ENCODE measurements around the gene ANKRD9.
"Not testable (repeated sequence)": the region's sequence is repeated elsewhere in the genome, so short reads cannot be mapped to it uniquely, and the experiment has no call there.

The ANKRD9 gene, protein sequence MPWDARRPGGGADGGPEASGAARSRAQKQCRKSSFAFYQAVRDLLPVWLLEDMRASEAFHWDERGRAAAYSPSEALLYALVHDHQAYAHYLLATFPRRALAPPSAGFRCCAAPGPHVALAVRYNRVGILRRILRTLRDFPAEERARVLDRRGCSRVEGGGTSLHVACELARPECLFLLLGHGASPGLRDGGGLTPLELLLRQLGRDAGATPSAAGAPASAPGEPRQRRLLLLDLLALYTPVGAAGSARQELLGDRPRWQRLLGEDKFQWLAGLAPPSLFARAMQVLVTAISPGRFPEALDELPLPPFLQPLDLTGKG
- total RNA-seq: 4.5 to 40.8 (median 15.2) reads per million in 17 experiments

DNA sequence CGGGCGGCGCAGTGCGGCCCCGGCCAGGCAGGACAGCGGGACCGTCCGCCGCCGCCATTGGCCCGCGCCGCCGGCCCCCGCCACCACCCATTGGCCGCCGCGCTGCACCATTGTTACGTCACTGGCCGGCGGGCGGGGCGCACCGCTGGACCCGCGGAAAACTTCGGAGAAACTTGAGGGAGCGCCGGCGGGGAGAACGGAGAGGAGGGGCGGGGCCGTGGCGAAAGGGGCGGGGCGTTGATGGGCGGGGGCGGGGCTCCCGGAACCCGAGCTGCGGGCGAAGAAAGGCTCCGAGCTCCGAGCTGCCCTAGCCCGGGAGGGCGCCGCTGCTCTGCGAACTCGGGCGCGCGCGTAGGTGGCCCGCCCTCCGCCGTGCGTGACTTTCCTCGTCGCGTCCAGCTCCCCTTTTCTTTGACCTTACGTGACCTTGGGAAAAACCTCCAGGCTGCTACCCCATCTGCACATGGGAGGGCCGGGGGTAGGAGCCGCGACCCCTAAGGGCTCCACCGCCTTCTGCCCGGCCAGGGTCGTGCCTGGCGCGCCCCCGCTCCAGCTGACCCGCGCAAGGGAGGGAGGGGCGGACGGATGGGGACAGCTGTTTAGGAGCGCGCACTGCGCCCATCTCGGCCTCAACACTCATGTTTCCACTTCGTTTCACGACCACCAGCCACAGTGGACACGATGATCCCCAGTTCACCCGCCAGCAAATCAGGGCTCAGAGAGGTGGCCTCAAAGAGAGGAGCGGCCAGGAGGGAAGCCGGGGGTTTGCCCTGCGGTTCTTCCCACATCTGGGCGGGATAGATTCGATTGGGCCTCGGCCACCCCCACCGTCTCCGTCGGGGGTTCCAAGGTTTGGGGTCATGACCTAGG, at the start of gene ANKRD9:
ANKRD9 (minus strand) TSS at position 31 of the 870 bp plus-strand sequence. CDS start 1,887 bp downstream, outside the sequence.
- DNase-seq: peak; percentile 97 to 99 (median 98)

DNA sequence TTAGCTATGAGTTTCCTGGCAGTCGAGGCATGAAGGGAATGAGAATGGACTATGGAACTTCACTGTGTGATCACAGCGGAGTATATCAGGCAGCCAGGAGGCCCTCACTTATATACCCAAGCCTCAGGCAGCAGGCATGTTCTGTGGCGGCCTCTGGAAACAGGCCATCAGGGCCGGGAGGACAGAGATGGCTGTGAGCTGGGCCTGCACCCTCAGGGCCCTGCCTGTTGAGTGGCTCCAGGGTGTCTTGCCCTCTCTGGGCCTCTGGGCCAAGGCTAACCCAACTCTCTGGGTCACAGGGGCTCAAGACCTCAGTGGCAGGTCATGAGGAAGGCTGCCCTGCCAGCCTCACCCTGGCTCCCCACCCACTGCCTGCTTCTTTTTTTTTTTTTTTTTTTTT, 49.0 kb upstream of the ANKRD9 start:
- DNase-seq: no peak

DNA sequence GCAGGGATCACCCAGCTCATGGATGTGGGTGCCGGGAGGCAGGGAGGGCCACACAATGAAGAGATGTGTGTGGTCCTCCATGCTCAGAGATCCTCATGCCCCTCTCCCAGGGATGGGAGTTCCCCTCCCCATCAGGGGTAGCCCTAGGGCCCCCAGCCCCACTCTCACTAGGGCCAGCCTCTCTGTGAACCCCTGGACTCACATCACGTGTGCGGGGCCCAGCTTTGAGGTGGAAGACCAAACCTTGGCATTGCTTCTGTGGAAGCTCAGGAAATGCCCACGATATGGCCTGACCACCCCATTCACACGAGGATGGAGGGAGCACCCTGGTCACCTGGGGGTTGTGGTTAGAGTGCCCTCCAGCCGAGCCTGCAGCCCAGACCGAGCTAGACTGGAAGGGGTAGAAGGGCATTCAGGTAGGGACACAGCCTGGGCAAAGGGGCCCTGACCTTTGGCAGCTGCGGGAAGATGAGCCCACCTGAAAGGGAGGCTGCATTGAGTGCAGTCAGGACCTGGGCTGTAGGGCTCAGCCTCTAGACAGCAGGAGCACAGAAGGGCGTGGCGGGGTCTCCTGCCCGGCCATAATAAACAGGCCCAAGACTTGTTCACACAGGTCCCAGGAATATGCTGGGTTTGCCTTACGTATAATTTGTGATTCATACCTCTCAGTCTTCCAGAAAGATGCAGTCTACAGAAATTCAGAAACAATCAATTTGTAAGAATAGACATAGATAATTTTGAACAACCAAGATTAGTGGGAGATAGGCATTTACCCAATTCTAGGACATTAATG, 48.1 kb upstream of the ANKRD9 start:
- DNase-seq: no peak

DNA sequence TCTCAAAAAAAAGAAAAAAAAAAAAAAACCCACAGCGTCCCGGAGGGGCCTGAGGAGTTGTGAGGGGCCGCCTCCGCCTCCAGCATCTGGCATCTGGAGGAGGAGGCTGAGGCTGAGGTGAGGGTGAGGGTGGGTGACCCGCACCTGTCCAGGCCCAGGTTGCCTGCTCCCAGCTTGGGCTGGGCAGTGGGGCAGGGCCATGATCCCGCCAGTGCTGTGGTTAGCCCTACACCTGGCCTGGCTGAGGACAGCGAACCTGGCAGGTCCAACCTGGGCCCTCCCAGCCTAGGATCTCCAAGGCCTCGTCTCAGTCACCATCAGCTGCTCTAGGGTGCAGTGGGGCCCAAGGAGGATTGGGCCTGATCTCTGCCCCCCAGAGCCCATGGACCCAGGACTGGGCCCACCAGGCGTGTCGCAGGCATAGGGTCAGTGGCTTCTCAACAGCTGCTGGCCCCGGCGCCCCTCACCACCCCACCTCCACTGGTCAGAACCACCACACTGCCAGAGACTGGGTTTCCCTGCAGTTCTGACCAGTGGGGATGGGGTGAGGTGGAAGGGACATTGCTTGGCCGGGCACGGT, 46.6 kb upstream of the ANKRD9 start:
- DNase-seq: no peak

DNA sequence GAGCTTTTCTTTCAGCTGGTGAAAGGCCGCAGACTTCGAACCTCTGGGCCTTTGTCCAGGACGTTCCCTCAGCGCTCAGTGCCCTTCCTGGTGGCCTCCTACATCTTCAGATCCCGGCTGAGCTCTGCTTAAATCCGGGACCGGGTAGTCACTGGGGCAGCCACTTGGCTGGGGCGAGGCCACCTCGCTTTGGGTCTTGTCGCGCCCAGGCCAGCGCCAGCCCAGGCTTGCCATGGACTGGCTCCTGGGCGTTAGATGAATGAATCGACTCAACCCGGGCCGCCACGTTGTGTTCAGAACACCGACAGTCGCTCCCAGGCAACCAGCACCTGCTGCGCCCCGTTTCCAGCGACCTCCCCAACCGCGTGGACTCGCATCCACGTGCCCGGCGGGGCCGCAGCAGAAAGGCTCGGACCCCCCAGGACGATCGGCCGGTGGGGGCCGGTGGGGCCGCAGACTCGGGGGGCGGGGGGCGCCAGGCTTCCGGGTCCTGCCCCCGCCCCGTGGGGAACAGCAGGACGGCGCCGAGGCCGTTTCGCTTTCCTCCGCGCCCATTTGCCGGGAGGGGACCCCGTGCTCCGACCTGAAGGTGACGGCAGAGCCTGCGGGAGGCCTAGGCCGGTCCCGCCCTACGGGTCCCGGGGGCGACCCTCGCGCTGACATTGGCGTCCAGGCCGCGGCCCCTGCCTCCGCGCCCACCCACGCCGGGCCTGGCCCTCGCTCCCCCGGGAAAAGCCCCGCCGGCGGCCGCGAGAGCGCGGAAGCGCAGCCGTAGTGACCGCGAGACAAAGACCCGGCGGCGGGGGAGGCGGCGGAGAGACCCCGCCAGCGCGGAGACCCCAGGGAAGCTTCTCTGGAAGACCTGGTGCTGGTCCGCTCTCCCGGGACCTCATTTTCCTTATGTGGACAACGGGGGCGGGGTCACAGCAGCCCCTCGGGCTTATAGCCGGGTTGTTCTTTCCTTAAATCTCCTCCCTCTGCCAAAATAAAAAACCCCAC, 45.5 kb upstream of the ANKRD9 start:
- peak; percentile 56 to 82 (median 70) for DNase-seq

DNA sequence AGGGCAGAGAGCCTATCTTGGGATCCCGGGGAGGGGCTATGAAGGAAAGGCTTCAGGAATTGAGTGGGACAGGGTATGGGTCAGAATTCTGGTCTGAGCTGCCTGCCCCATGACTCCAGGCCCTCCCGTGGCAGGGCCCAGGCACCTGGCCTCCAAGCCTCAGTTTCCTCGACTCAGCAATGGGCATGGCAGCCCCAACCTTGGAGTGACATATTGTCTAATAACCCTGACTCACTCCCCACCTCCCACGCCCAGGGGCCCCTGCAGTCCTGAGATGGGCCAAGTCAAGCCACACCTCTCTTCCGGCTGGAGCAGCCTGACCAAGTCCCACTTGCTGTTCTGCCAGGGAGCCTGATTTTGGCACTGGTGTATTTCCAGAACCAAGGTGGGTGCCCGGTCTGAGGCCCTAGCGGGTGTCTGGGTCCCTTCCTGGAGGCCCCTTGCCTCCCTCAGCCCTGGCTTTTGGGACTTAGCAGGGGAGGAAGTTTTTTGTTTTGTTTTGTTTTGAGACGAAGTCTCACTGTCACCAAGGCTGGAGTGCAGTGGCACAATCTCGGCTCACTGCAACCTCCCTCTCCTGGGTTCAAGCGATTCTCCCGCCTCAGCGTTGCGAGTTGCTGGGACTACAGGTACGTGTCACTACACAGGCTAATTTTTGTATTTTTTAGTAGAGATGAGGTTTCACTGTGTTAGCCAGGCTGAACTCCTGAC, 42.6 kb upstream of the ANKRD9 start:
- peak; percentile 49 to 72 (median 60) for DNase-seq

DNA sequence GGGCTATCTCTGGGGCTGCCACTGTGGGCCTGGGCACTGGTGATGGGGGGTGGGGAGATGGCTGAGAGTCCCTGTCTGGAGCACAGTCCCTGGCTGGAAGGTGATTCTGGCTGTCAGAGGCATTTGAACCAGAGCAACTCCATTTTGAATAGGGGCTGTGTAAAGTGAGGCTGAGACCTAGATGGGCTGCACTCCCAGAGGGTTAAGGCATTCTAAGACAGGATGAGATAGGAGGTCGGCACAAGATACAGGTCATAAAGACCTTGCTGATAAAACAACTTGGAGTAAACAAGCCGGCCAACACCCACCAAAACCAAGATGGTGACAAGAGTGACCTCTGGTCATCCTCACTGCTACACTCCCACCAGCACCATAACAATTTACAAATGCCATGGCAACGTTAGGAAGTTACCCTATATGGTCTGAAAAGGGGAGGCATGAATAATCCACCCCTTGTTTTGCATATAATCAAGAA, 41.4 kb upstream of the ANKRD9 start:
- DNase-seq: peak in 1 of 4 experiments; percentile 23

DNA sequence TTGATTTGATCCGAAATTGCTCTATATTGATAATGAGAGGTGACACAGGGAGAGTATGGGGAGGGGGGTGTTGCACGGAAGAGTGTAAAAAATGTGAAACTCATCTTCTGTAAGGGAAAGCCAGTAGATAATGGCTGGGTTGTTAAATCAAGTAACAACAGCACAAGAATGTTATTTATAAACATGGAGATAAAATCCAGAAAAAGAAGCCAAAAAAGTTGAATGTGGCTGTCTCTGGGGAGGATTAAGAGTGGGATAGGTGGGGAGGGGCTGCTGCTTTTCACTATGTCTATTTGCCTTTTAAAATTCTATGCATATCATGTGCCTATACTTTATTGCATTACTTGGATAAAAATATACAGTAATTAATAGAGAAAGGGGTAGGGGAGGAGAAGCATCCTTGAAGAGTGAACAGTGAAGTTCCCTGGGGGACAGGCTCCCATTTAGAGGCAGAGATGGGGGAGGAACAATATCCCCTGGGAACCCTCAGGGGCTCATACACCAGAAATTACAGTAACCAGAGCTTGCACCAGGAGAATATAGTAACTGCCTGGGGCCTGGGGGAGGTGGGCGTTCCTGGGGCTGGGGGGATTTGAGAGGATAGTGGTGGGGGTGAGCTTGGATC, 39.2 kb upstream of the ANKRD9 start:
- DNase-seq: no peak

DNA sequence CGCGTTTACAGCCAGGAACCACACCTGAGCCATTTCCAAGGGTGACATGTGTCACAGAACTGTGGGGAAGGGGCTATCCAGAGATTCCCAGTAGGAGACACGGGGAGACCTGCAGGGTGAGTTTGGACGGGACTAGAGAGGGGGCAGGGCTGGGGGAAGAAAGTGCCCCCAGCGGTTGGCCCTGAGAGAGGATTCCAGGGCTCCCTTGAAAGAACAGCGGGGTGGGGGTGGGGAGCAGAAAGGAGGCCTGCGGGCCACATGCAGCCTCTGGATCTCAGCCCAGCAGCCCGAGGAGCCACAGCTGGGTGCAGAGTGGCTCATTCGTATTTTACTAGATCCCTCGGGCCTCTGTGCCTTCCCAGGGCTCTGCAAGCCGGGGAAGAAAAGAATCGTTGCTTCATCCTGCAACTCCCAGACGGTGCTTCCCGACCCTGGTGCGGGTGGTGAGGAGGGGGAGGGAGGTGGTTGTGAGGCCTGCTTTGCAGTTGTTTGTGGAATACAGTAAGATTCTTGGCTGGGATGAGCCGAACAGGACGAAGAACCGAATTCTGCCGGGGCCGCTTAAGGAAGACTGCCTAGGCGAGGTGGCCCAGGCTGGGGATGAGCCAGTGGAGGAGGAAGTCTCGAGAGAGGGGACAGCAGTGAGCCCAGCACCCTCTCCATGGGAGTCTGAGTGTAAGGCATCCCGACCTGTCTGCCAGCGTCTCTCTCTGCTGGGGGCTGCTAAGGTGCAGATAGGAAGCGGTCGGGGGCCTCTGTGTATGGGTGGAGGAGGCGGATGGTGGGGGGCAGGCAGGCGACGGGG, 36.1 kb upstream of the ANKRD9 start:
- DNase-seq: no peak

DNA sequence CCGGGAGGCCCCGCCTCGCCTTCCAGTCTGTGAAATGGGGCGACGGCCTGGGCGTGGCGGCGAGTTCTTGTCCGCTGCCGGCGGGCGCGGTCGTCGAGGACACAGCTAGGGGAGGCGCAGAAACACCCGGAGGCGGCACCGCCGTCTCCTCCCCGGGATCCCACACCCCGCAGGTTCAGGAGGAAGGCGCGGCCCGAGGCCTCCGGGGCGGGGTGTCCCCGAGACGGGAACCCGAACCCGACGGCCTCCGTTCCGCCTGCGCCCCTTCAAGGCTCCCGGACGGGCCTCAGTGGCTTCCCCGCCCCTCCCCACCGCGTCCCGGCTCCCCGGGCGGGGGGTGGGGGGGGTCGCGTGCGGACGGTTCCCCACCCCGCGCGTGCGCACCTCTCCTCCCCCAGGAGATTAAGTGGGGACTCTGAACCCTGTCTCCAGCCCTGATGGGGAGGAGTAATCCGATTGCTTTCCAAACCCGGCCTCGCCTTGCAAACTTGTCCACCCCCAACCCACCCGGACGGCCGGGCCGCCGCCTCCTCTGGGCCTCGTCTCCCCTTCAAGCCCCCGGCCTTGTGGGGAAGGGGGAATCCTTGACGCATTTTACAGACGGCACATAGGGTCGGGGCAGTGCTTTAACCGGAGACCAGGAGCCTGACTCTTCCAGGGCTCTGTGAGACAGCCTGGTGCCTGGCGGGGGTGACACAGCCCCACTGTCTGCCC, 35.3 kb upstream of the ANKRD9 start:
- DNase-seq: peak; percentile 25 to 60 (median 34)

DNA sequence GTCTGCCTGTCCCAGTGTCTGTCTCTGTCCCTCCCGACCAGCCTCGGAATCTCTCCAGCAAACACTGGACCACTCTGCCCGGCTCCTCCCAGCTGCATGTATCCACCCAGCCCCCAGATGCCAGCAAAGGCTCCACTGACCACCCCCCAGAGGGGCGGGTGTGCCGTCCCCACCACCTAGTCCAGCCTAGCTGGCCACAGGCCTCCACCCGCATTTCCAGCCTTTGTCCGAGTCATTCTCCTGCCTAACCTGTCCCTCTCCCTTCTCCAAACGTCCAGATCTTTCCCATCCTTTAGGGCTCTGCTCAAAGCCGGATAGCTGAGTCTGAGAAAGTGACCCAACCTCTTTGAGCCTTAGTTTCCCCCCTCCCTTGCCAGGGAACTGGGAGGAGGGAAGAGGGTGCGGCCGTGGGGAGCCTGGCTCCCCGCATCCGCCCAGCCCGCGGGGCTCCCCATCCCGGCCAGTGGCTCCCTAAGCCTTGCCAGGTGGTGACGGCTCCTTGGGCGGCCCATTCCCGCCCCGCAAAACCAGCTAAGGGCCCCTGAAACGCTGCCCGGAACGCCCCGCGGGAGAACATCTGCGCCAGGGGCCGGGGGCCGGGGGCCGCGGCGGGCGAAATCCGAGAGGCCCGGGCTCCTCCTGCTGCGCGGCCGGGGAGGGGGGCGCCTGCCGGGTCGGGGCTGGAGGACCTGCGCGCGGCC, 34.6 kb upstream of the ANKRD9 start:
- DNase-seq: no peak

DNA sequence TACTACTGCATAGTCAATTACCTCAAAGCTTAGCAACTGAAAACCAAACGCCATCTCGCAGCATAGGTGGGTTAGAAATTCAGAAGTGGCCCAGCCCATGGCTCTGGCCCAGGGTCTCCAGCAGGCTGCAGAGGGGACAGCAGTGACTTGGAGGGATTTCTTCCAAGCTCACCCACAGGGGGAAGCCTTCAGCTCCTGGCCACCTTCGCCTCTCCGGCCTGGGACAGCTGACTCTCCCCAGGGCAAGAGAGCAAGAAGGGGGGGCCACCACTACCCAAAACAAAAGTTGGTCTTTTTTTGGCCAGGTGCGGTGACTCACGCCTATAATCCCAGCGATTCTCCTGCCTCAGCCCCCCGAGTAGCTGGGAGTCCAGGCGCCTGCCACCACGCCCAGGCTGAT, 32.2 kb upstream of the ANKRD9 start:
- DNase-seq: no peak

DNA sequence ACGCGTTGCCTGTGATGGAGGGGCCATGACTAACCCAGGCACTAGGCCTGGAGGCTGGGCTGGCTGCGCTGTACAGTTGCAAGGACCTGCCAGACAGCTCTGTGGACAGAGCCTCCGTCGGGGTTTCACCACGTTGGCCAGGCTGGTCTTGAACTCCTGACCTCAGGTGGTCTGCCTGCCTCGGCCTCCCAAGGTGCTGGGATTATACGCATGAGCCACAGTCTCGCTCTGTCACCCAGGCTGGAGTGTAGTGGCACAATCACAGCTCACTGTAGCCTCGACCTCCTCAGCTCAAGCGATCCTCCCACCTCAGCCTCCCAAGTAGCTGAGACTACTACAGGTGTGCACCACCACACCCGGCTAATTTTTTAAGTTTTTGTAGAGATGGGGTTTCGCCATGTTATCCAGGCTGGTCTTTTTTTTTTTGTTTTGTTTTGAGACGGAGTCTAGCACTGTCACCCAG, 31.5 kb upstream of the ANKRD9 start:
- not testable (repeated sequence) for DNase-seq

DNA sequence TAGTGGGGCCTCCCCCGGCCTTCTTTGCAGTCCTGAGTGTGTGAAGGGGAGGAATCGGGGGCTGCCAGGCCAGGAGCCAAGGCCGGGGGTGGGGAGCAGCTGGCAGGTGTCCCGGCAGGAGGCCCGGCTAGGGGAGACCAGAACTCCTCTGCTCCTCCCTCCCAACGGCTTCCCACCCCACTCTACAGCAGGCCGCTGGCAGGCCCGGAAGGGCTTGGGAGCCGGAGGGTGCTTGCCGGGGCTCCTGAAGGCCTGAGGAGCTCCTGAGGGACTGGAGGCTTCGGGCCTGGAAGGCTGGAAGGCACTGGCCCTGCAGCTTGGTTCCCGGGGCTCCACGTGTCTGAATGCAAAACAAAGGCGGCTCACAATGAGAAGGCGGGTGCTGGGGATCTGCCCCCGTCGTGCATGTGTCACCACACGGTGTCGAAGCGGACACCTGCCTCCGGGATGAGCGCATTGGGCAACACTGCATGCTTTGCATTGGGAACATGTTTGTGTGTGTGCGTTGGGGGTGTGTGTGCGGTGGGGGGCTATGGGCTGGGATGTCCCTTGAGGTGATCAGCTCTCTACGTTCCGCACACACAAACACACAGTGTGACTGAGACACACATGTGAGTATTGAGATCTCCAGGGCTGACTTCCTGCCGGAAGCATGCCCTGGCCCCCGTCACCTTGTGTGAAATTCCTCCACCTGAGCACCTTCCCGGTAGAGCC, 30.9 kb upstream of the ANKRD9 start:
- DNase-seq: no peak

DNA sequence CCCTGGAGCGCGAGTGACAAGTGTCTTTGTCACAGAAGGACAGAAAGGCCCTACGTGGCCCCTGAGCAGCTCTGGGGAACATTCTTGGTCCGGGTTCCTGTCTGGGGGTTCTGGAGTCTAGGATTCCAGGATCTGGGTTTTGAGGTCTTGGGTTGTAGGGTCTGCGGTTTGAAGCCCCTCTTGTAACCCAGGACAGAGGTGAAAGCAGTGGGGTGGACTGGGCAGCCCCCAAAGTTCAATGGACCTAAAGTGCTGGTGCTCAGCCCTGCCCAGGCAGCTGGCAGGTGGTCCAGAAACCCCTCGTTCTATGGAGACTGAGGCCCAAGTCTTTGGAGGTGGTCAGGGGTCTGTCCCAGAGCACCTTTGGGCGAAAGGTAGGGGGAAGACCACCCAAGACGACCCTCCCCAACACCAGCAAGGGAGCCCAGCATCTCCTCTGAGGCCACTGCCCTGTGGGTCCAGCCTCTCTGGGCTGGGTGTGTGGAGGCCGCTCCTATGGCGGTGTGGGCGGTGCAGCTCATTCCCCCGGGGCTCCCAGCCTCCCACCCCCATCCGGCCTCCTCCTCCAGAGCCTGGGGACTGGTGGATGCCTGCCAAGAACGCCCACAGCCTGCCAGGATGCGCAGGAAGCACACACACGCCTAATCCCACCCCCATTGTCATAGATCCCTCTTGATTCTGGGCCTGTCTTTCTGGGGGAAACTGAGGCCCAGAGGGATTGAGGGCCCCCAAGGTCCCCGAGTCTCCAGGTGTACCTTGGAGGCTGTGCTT, 30.2 kb upstream of the ANKRD9 start:
- no peak for DNase-seq

All from suppressor macrophage (primary cell).